Cardiac fibroblast (primary cell): Measurements from ENCODE around the gene ANKRD33B.
"Not testable (repeated sequence)": the region's sequence is repeated elsewhere in the genome, so short reads cannot be mapped to it uniquely, and the experiment has no call there.

Source experiments
- DNase-seq, 2 donors: peaks; one replicate each; pipeline versions ENCODE4 v3.0.0 to v3.0.0-alpha.2; 2010; ENCODE audit warnings: low read depth in 2 of 2
- H3K4me3 ChIP-seq, 2 donors: replicated peaks in 1 of 2; 1 replicate in 1 of 2; 2 replicates in 1 of 2; pipeline ENCODE4 v1.5.1; 2011; ENCODE audit warnings: low read depth in 2 of 2, low read length in 2 of 2, mild to moderate bottlenecking in 2 of 2, moderate library complexity in 1 of 2
- CTCF ChIP-seq: IDR thresholded peaks from one replicate; pipeline ENCODE4 v1.5.1; 2011; ENCODE audit warnings: low read depth, mild to moderate bottlenecking, low read length, inconsistent platforms

ANKRD33B gene

GRCh38 chr5:10566543-10567068 is 2.7 kb downstream of the ANKRD33B start:
- no peak for TF ChIP-seq CTCF
- H3K4me3 ChIP-seq, result no peak overlapping the region
- no peak for DNase-seq

- no peak overlapping the region for H3K4me3 ChIP-seq
- no peak for DNase-seq
- TF ChIP-seq CTCF, result no peak
These were observed 3.3 kb downstream of the ANKRD33B start for GRCh38 chr5:10567121-10567591.

GRCh38 chr5:10567781-10568321 is 4.0 kb downstream of the ANKRD33B start:
- TF ChIP-seq CTCF, result no peak
- no peak overlapping the region for H3K4me3 ChIP-seq
- DNase-seq, result peak in 1 of 2 donors; percentile 42

GRCh38 chr5:10570540-10570939 is 6.7 kb downstream of the ANKRD33B start:
- not testable (repeated sequence) for H3K4me3 ChIP-seq, DNase-seq

GRCh38 chr5:10572451-10572850 is 8.6 kb downstream of the ANKRD33B start:
- no peak for DNase-seq
- TF ChIP-seq CTCF, result no peak

GRCh38 chr5:10573487-10574145 is 9.7 kb downstream of the ANKRD33B start:
- no peak for TF ChIP-seq CTCF
- no peak for DNase-seq
- no peak overlapping the region for H3K4me3 ChIP-seq

More at GRCh38 chr5:10572451-10572850, 8.6 kb downstream of the ANKRD33B start:
- H3K4me3 ChIP-seq, result no peak overlapping the region

GRCh38 chr5:10574879-10575278 is 11.0 kb downstream of the ANKRD33B start:
- not testable (repeated sequence) for H3K4me3 ChIP-seq, DNase-seq
